Natural killer cell (primary cell): ENCODE results near the gene ATP2C1. TPM values are rescaled to one million over a fixed set of nuclear protein-coding genes. Genes with fewer than 3 reads are reported as not detected.

Experiments
- ATAC-seq, 3 donors: fragments of 150-1000 bp in 2 of 3; fragments of 200-7000 bp in 1 of 3; cut with Tn5 transposase; 1 replicate in 1 of 3; 2 replicates in 2 of 3; pipeline ENCODE4 v1.10.0; 2021; ENCODE audit warnings: mild to moderate bottlenecking in 2 of 3, moderate library complexity in 2 of 3
- DNase-seq, 2 donors: peaks; one replicate each; pipeline versions ENCODE4 v3.0.0 to v3.0.0-alpha.2; 2013 to 2021; ENCODE audit warnings: mixed read lengths in 1 of 2
- H3K27ac ChIP-seq: one replicate; pipeline ENCODE4 v1.5.1; 2013; ENCODE audit warnings: mild to moderate bottlenecking, low read length
- H3K27me3 ChIP-seq: one replicate; pipeline ENCODE4 v1.6.1; 2013; ENCODE audit warnings: low read length; ENCODE audit not compliant: control insufficient read depth, insufficient read depth
- H3K36me3 ChIP-seq: one replicate; pipeline ENCODE4 v1.6.1; 2013; ENCODE audit warnings: low read length; ENCODE audit not compliant: control insufficient read depth, insufficient read depth
- H3K4me1 ChIP-seq: one replicate; pipeline ENCODE4 v1.6.1; 2013; ENCODE audit warnings: low read length; ENCODE audit not compliant: control insufficient read depth, insufficient read depth
- H3K4me3 ChIP-seq: one replicate; pipeline ENCODE4 v1.5.1; 2013; ENCODE audit warnings: low read length
- H3K9me3 ChIP-seq: one replicate; pipeline ENCODE4 v1.6.1; 2013; ENCODE audit warnings: low read length; ENCODE audit not compliant: control insufficient read depth, insufficient read depth
- H3K27ac Mint-ChIP-seq, 2 donors: one replicate each; pipeline ENCODE4 v1.8.0; 2022; ENCODE audit warnings: mild to moderate bottlenecking in 2 of 2, mixed read lengths in 2 of 2, moderate library complexity in 1 of 2
- H3K27me3 Mint-ChIP-seq, 2 donors: one replicate each; pipeline ENCODE4 v1.8.0; 2022; ENCODE audit warnings: low read depth in 2 of 2, mixed read lengths in 2 of 2
- H3K36me3 Mint-ChIP-seq: one replicate; pipeline ENCODE4 v1.8.0; 2022; ENCODE audit warnings: mixed read lengths
- H3K4me1 Mint-ChIP-seq, 2 donors: one replicate each; pipeline ENCODE4 v1.8.0; 2022; ENCODE audit warnings: mixed read lengths in 2 of 2
- H3K4me3 Mint-ChIP-seq: one replicate; pipeline ENCODE4 v1.8.0; 2022; ENCODE audit warnings: mild to moderate bottlenecking, moderate library complexity, mixed read lengths
- H3K9me3 Mint-ChIP-seq, 2 donors: one replicate each; pipeline ENCODE4 v1.8.0; 2022; ENCODE audit warnings: mixed read lengths in 2 of 2
- CTCF ChIP-seq: fragments of 200-600 bp; IDR thresholded peaks from one replicate; pipeline ENCODE4 v1.8.0; 2022; ENCODE audit warnings: antibody characterized with exemption
- WGBS: methylation state at CpG from one replicate; pipeline ENCODE4 v1.1.7; 2013; ENCODE audit warnings: missing lambda C conversion rate; ENCODE audit not compliant: insufficient coverage; 5-methylcytosine and 5-hydroxymethylcytosine counted together
- intact Hi-C: fragments of 100-400 bp; cut with micrococcal nuclease; formaldehyde crosslinking; loops from one replicate; pipeline ENCODE4 v1.14.2; 2022
- total RNA-seq, 4 donors: library from RNA; stranded (reverse); fragments of 120-200 nt in 1 of 4; gene quantifications; one replicate each; pipeline versions ENCODE4 v1.2.3 to v1.2.4, GENCODE V29; 2013 to 2022

Gene ATP2C1
- total RNA-seq, 3 donors from 2014 or later (not counting 1 experiment from before 2014, with no cell fraction given) = 58.8 to 72.9 (median 60.6) TPM

GRCh38 chr3:130918328-130918727, 24.4 kb downstream of the ATP2C1 start:
- no peak for TF ChIP-seq CTCF
- Histone ChIP-seq H3K4me1 (no peaks in the 10 kb centered on the region), H3K27ac (no peak overlapping the region), H3K4me3 (no peak overlapping the region), H3K9me3 (peaks cover 9% of the 10 kb centered on the region), H3K36me3 (no peaks in the 10 kb centered on the region), H3K27me3 (no peaks in the 10 kb centered on the region)
- ATAC-seq (no peak), DNase-seq (no peak)
- Mint-ChIP-seq H3K27ac (peak overlapping the region in 1 of 2 donors; percentile 31), H3K4me1 (peaks cover 46 to 52% of the 10 kb centered on the region in 2 donors), H3K4me3 (no peak overlapping the region), H3K27me3 (no peaks in the 10 kb centered on the region), H3K9me3 (no peaks in the 10 kb centered on the region), H3K36me3 (no peaks in the 10 kb centered on the region)
- intact Hi-C loops = no loop called here
- 93% methylated on average over 7 of the region's 7 CpGs for WGBS

GRCh38 chr3:130925628-130926027, 31.7 kb downstream of the ATP2C1 start:
- intact Hi-C loops = no loop called here
- WGBS = 76% methylated on average over 3 of the region's 3 CpGs
- no peak overlapping the region for H3K4me3 ChIP-seq
- ATAC-seq (no peak), DNase-seq (no peak)
- no peaks in the 10 kb centered on the region for H3K27me3 Mint-ChIP-seq
- H3K4me1 Mint-ChIP-seq = peaks cover 56 to 63% of the 10 kb centered on the region in 2 donors
- H3K27me3 ChIP-seq = no peaks in the 10 kb centered on the region
- H3K27ac Mint-ChIP-seq = no peak overlapping the region
- TF ChIP-seq CTCF = no peak
- H3K27ac ChIP-seq = no peak overlapping the region
- peaks cover 17% of the 10 kb centered on the region for H3K36me3 Mint-ChIP-seq
- peaks cover 1% of the 10 kb centered on the region for H3K36me3 ChIP-seq
- peaks cover 8% of the 10 kb centered on the region for H3K4me1 ChIP-seq
- no peak overlapping the region for H3K4me3 Mint-ChIP-seq
- H3K9me3 Mint-ChIP-seq = peaks cover 2 to 8% of the 10 kb centered on the region in 2 donors
- H3K9me3 ChIP-seq = peaks cover 8% of the 10 kb centered on the region

GRCh38 chr3:130926504-130926903, 32.6 kb downstream of the ATP2C1 start:
- Mint-ChIP-seq H3K4me1 (peaks cover 53 to 63% of the 10 kb centered on the region in 2 donors), H3K9me3 (peaks cover 2 to 8% of the 10 kb centered on the region in 2 donors), H3K4me3 (no peak overlapping the region), H3K27me3 (no peaks in the 10 kb centered on the region), H3K36me3 (peaks cover 17% of the 10 kb centered on the region), H3K27ac (no peak overlapping the region)
- Histone ChIP-seq H3K36me3 (peaks cover 10% of the 10 kb centered on the region), H3K4me1 (peaks cover 8% of the 10 kb centered on the region), H3K27ac (no peak overlapping the region), H3K27me3 (no peaks in the 10 kb centered on the region), H3K4me3 (no peak overlapping the region), H3K9me3 (peaks cover 8% of the 10 kb centered on the region)
- 89% methylated on average over 5 of the region's 6 CpGs for WGBS
- no peak for TF ChIP-seq CTCF
- no peak for ATAC-seq
- no peak for DNase-seq
- intact Hi-C loops = no loop called here

- peaks cover 8% of the 10 kb centered on the region for H3K4me1 ChIP-seq
- H3K27ac Mint-ChIP-seq = no peak overlapping the region
Measured at GRCh38 chr3:130929804-130930203, 35.9 kb downstream of the ATP2C1 start.

More at GRCh38 chr3:130929804-130930203, 35.9 kb downstream of the ATP2C1 start:
- 86% methylated on average over 3 of the region's 3 CpGs for WGBS
- no peak for DNase-seq
- Histone ChIP-seq H3K27ac (no peak overlapping the region), H3K36me3 (peaks cover 13% of the 10 kb centered on the region), H3K4me3 (no peak overlapping the region), H3K27me3 (no peaks in the 10 kb centered on the region), H3K9me3 (peaks cover 2% of the 10 kb centered on the region)
- Mint-ChIP-seq H3K4me3 (no peak overlapping the region), H3K27me3 (no peaks in the 10 kb centered on the region), H3K36me3 (peaks cover 4% of the 10 kb centered on the region), H3K9me3 (peaks cover 0 to 2% of the 10 kb centered on the region in 2 donors), H3K4me1 (peaks cover 37 to 48% of the 10 kb centered on the region in 2 donors)
- no peak for TF ChIP-seq CTCF
- no peak for ATAC-seq
- intact Hi-C loops = no loop called here
